Type B pancreatic cell (in vitro differentiated cells): ENCODE results near the gene NEO1. TPM values are rescaled to one million over a fixed set of nuclear protein-coding genes. Genes with fewer than 3 reads are reported as not detected.

Experiments
- DNase-seq: peaks from one replicate; pipeline ENCODE4 v3.0.0; 2021; ENCODE audit warnings: mixed read lengths; ENCODE audit not compliant: unreplicated experiment; ENCODE audit errors: extremely low spot score
- H3K27ac Mint-ChIP-seq: 2 replicates; pipeline ENCODE4 v1.8.0; 2021; ENCODE audit warnings: mild to moderate bottlenecking, mixed read lengths
- H3K27me3 Mint-ChIP-seq: 2 replicates; pipeline ENCODE4 v1.8.0; 2021; ENCODE audit warnings: mixed read lengths
- H3K36me3 Mint-ChIP-seq: 2 replicates; pipeline ENCODE4 v1.8.0; 2021; ENCODE audit warnings: mixed read lengths
- H3K4me1 Mint-ChIP-seq: one replicate; pipeline ENCODE4 v1.8.0; 2021; ENCODE audit warnings: mixed read lengths; ENCODE audit not compliant: unreplicated experiment
- H3K4me3 Mint-ChIP-seq: 2 replicates; pipeline ENCODE4 v1.8.0; 2021; ENCODE audit warnings: mild to moderate bottlenecking, mixed read lengths
- H3K9me3 Mint-ChIP-seq: 2 replicates; pipeline ENCODE4 v1.8.0; 2021; ENCODE audit warnings: mixed read lengths
- CTCF ChIP-seq: fragments of 200-600 bp; sonication (generic); conservative IDR thresholded peaks from 2 replicates; pipeline ENCODE4 v1.5.0; 2021; ENCODE audit warnings: antibody characterized with exemption, mild to moderate bottlenecking
- total RNA-seq: library from RNA; stranded (reverse); gene quantifications from 2 replicates; pipeline ENCODE4 v1.2.1, GENCODE V29; 2021; ENCODE audit warnings: low replicate concordance

NEO1 gene
- total RNA-seq, 1 donor from 2014 or later = 94.7 TPM

DNA sequence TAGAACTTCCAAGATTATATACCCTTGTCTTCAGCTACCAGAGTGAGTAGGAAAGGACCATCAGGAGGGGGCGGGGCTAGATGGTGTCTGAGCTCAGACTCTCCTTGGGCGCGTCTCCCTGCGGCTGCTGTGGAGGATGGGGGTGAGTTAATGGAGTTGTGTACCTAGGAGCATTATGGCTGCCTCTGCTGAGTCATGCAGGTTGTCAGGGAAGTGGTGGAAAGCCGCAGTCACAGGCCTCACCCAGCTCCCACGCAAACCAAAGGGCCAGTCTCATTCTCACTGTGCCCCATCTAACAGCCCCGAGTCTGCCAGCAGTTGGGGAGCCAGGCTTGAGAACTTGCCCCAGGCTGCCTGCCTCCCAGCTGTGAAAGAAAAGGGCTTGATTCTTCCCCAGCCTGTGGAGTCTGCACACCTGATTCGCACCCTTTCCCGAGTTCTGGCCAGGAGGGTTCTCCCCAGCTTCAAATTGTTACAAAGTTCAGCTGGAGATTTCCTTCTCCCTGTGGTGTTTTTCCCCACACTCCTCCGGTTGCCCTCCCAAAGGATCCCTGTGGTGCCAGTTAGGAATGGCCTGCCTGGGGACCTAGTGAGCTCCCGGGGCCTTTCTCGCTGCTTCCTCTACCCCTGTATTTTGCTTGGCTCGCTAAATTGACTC is 173.2 kb downstream of the NEO1 start:
- Mint-ChIP-seq H3K4me3 (no peak overlapping the region), H3K36me3 (peaks cover 34% of the 10 kb centered on the region), H3K9me3 (no peaks in the 10 kb centered on the region), H3K27ac (no peak overlapping the region), H3K27me3 (no peaks in the 10 kb centered on the region), H3K4me1 (no peaks in the 10 kb centered on the region)
- no peak for DNase-seq
- no peak for TF ChIP-seq CTCF

DNA sequence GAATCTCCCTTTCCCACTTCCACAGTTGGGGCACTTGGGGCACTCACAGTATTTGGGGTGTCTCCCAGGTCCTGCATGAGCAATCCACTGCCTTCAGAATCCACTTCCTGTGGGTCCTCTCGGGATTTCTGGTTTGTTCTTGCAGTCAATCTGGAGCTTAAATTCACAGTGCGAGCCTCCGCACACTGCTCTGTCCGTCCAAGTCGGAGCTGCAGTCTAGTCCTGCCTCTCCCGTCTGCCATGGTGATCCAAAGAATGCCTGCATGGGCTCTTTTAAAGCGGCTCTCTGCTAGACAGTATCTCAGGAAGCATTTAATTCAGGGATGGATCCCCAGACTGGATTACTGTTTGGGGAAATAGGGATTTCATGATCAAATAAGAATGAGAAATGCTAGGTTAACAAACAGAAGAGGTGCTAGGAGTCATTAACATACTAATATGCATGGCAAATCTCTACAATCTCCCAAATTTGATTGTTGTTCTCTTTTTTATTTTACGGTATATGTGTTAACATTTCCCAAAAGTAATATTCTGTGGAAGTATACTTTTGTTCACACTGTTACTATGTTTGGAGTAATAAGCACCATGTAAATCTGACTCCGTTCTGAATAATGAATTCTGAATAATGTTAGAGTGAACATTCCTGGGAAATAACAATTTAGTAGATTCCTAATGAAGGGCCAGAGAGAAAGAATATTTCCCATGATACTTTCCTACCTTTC is 174.0 kb downstream of the NEO1 start:
- TF ChIP-seq CTCF = no peak
- H3K4me1 Mint-ChIP-seq = no peaks in the 10 kb centered on the region
- H3K27ac Mint-ChIP-seq = no peak overlapping the region
- H3K27me3 Mint-ChIP-seq = no peaks in the 10 kb centered on the region
- H3K4me3 Mint-ChIP-seq = no peak overlapping the region
- DNase-seq = no peak
- H3K36me3 Mint-ChIP-seq = peaks cover 34% of the 10 kb centered on the region
- no peaks in the 10 kb centered on the region for H3K9me3 Mint-ChIP-seq

DNA sequence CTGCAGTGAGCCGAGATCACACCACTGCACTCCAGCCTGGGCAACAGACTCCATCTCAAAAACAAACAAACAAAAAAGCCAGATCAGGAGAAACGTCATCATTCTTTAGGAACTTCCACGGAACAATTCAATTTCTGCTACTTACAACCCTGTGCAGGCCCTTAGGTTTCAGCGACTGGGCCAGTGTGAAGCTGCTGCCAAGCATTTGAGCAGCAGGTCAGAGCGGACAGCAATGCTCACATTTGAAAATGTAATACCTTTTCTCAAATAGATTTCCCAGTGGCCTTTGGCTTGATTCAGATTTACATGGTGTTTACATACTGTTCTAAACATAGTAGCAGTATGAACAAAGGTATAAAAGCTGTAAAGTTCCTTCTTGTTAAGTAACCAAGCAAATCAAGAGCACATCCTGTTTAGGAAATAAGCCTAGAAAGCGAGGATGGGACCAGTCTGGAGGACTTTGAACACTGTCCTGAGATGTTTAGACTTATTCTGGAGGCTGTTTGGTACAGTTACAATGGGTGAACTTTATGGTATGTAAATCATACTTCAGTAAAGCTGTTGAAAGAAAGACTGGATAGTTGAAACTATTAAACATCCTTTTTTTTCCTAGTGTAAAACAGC is 175.3 kb downstream of the NEO1 start:
- Mint-ChIP-seq H3K9me3 (no peaks in the 10 kb centered on the region), H3K27ac (no peak overlapping the region), H3K36me3 (peaks cover 34% of the 10 kb centered on the region), H3K4me1 (no peaks in the 10 kb centered on the region), H3K4me3 (no peak overlapping the region), H3K27me3 (no peaks in the 10 kb centered on the region)
- no peak for TF ChIP-seq CTCF
- no peak for DNase-seq

DNA sequence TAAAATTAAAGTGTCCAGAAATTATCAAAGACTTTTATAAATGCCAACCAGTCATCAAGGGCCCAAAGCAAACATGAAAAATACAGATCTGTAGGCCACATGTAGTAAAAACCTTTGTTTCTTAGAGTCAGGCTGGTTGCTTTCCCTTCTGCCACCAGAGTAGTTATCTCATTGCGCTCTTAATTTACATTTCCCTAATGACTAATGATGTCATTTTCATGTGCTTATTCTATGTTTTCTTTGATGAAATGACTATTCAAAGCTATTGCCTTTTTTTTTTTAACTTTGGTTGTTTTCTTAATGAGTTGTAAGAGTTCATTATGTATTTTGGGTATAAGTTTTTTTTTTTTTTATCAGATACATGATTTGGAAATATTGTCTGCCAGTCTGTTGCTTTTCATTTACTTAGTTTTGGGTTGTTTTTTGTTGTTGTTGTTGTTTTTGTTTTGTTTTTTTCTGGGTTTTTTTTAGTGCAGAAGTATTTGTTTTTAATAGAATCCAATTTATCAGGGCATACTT is 175.9 kb downstream of the NEO1 start:
- DNase-seq = no peak
- H3K27ac Mint-ChIP-seq = no peak overlapping the region
- H3K4me1 Mint-ChIP-seq = no peaks in the 10 kb centered on the region
- H3K27me3 Mint-ChIP-seq = no peaks in the 10 kb centered on the region
- peaks cover 30% of the 10 kb centered on the region for H3K36me3 Mint-ChIP-seq
- no peaks in the 10 kb centered on the region for H3K9me3 Mint-ChIP-seq
- TF ChIP-seq CTCF = no peak
- no peak overlapping the region for H3K4me3 Mint-ChIP-seq

GRCh38 chr15:73231661-73232419 is 179.6 kb downstream of the NEO1 start:
- Mint-ChIP-seq H3K9me3 (no peaks in the 10 kb centered on the region), H3K27me3 (no peaks in the 10 kb centered on the region), H3K27ac (no peak overlapping the region), H3K36me3 (peaks cover 15% of the 10 kb centered on the region), H3K4me3 (no peak overlapping the region), H3K4me1 (no peaks in the 10 kb centered on the region)
- TF ChIP-seq CTCF = no peak
- DNase-seq = no peak
